HG03196 (cell line): Measurements from ENCODE around the gene EFTUD2.

Experiments
- ATAC-seq: cut with Tn5 transposase; IDR thresholded peaks from one replicate; pipeline ENCODE4 v1.9.1; 2021; ENCODE audit not compliant: unreplicated experiment

EFTUD2 gene

GRCh38 chr17:44889003-44889402 lies 10.2 kb downstream of the EFTUD2 start:
- ATAC-seq = no peak

GRCh38 chr17:44887971-44888954 lies 11.0 kb downstream of the EFTUD2 start:
- no peak for ATAC-seq

GRCh38 chr17:44887016-44887415 lies 12.2 kb downstream of the EFTUD2 start:
- no peak for ATAC-seq

- no peak for ATAC-seq
These were observed 14.3 kb downstream of the EFTUD2 start for GRCh38 chr17:44884941-44885340.

GRCh38 chr17:44881145-44881544 lies 18.1 kb downstream of the EFTUD2 start:
- no peak for ATAC-seq

GRCh38 chr17:44880062-44880461 lies 19.2 kb downstream of the EFTUD2 start:
- ATAC-seq = no peak

- ATAC-seq = no peak
These were observed 19.9 kb downstream of the EFTUD2 start for GRCh38 chr17:44879376-44879775.

GRCh38 chr17:44878627-44879221 lies 20.5 kb downstream of the EFTUD2 start:
- ATAC-seq = no peak

GRCh38 chr17:44877121-44877520 lies 22.1 kb downstream of the EFTUD2 start:
- no peak for ATAC-seq

- no peak for ATAC-seq
These were observed 23.5 kb downstream of the EFTUD2 start for GRCh38 chr17:44875761-44876160.

- no peak for ATAC-seq
These were observed 27.0 kb downstream of the EFTUD2 start for GRCh38 chr17:44872131-44872768.

GRCh38 chr17:44871556-44871955 lies 27.7 kb downstream of the EFTUD2 start:
- no peak for ATAC-seq

GRCh38 chr17:44867841-44868240 lies 31.4 kb downstream of the EFTUD2 start:
- no peak for ATAC-seq

- no peak for ATAC-seq
These were observed 33.3 kb downstream of the EFTUD2 start for GRCh38 chr17:44865931-44866330.

GRCh38 chr17:44865231-44865660 lies 34.0 kb downstream of the EFTUD2 start:
- ATAC-seq = no peak

- no peak for ATAC-seq
These were observed 34.4 kb downstream of the EFTUD2 start for GRCh38 chr17:44864831-44865230.

GRCh38 chr17:44863061-44863918 lies 36.0 kb downstream of the EFTUD2 start:
- no peak for ATAC-seq

- no peak for ATAC-seq
These were observed 36.8 kb downstream of the EFTUD2 start for GRCh38 chr17:44862278-44862914.

- ATAC-seq = no peak
These were observed 39.5 kb downstream of the EFTUD2 start for GRCh38 chr17:44859701-44860100.

GRCh38 chr17:44854192-44854591 lies 45.1 kb downstream of the EFTUD2 start:
- ATAC-seq = no peak
